ENCODE data around the gene PCNX2. TPM values are rescaled to one million over a fixed set of nuclear protein-coding genes. Genes with fewer than 3 reads are reported as not detected.

Gene PCNX2
- total RNA-seq, 1 donor from 2014 or later, result 11.3 TPM

DNA sequence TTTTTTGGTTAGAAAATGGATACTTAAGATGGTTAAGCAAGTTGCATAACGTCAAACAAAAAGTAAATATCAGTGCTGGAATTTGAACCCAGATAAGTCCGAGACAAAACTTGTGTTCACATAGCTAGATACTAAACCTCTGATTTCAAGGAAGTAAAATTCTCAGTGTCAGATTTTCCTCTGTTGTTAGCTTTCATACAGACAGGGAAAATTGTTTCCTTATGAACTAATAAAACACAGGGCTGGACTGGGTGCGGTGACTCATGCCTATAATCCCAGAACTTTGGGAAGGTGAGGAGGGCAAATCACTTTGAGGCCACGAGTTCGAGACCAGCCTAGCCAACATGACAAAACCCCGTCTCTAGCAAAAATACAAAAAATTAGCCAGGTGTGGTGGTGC is 51.3 kb downstream of the PCNX2 start:
- Histone ChIP-seq H3K27ac (no peak overlapping the region), H3K27me3 (ENCODE audit: low read depth) (no peaks in the 10 kb centered on the region), H3K36me3 (no peaks in the 10 kb centered on the region), H3K4me3 (no peak overlapping the region), H3K9me3 (no peaks in the 10 kb centered on the region), H3K4me1 (peaks cover 23% of the 10 kb centered on the region)
- DNase-seq (no peak), ATAC-seq (no peak)
- TF ChIP-seq, protein P1, sequence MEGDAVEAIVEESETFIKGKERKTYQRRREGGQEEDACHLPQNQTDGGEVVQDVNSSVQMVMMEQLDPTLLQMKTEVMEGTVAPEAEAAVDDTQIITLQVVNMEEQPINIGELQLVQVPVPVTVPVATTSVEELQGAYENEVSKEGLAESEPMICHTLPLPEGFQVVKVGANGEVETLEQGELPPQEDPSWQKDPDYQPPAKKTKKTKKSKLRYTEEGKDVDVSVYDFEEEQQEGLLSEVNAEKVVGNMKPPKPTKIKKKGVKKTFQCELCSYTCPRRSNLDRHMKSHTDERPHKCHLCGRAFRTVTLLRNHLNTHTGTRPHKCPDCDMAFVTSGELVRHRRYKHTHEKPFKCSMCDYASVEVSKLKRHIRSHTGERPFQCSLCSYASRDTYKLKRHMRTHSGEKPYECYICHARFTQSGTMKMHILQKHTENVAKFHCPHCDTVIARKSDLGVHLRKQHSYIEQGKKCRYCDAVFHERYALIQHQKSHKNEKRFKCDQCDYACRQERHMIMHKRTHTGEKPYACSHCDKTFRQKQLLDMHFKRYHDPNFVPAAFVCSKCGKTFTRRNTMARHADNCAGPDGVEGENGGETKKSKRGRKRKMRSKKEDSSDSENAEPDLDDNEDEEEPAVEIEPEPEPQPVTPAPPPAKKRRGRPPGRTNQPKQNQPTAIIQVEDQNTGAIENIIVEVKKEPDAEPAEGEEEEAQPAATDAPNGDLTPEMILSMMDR (IDR thresholded peaks at IDR 0.05), result no peak
- intact Hi-C loops (cut with DNase I), result no loop called here

DNA sequence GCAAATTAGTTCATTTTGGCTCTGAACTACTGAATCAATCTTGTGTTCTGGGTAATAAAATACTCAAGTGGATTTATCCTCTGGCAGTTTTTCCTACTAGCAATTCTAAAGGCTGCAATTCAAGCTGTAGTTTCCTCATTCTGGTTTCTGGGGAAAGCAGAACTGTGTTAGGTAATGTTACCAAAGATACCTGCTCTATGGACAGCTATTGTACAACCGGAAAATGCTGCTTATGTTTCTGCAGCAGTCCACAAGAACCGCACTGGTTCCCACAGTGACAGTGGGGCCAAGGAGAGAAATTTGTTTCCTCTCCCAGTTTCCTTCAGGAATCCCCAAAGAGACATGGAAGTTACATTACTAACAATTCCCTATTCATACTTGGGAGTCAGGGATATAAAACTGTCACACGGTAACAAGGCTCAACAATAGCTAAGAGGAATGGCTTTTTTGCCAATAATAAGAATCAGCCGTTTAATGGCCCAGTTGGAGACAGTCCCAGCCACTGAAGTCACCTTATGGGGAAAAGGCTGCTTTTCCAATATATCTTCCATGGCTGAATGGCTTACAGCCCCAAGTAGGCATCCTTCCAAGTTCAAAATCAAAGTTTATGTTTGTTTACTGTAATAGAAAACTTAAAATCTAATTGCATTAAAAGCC is 52.6 kb downstream of the PCNX2 start:
- intact Hi-C loops (cut with DNase I), result no loop called here
- ATAC-seq, result peak; percentile 33 to 66

DNA sequence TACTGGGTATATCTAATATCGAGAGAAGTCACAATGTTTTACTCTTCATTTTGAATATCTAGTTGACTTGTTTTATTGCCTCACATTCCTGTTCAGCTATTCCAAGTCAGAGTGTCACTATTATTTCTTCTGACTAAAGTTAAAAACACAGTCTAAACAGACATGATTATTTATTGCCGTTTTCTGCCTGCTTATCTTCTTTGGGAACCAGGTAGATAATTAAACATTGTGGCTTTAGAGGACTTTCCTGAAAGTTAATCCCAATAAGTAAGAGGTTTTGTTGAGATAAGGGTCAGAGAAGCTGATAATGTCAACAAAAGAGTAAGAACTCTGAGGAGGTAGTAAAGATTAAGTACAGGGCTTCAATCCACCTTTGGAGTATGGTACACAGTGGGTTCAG is 53.8 kb downstream of the PCNX2 start:
- intact Hi-C loops (cut with DNase I), result no loop called here
- H3K27ac ChIP-seq, result no peak overlapping the region
- no peaks in the 10 kb centered on the region for H3K27me3 ChIP-seq (ENCODE audit: low read depth)
- no peaks in the 10 kb centered on the region for H3K9me3 ChIP-seq
- no peaks in the 10 kb centered on the region for H3K36me3 ChIP-seq
- TF ChIP-seq, protein P1 (IDR thresholded peaks at IDR 0.05), result no peak
- peaks cover 23% of the 10 kb centered on the region for H3K4me1 ChIP-seq
- ATAC-seq (no peak), DNase-seq (no peak)
- no peak overlapping the region for H3K4me3 ChIP-seq

More for the DNA sequence above, 52.6 kb downstream of the PCNX2 start:
- Histone ChIP-seq H3K9me3 (no peaks in the 10 kb centered on the region), H3K27ac (no peak overlapping the region), H3K27me3 (ENCODE audit: low read depth) (no peaks in the 10 kb centered on the region), H3K4me3 (no peak overlapping the region), H3K4me1 (peaks cover 23% of the 10 kb centered on the region), H3K36me3 (no peaks in the 10 kb centered on the region)
- DNase-seq, result no peak
- TF ChIP-seq, protein P1 (IDR thresholded peaks at IDR 0.05), result no peak

DNA sequence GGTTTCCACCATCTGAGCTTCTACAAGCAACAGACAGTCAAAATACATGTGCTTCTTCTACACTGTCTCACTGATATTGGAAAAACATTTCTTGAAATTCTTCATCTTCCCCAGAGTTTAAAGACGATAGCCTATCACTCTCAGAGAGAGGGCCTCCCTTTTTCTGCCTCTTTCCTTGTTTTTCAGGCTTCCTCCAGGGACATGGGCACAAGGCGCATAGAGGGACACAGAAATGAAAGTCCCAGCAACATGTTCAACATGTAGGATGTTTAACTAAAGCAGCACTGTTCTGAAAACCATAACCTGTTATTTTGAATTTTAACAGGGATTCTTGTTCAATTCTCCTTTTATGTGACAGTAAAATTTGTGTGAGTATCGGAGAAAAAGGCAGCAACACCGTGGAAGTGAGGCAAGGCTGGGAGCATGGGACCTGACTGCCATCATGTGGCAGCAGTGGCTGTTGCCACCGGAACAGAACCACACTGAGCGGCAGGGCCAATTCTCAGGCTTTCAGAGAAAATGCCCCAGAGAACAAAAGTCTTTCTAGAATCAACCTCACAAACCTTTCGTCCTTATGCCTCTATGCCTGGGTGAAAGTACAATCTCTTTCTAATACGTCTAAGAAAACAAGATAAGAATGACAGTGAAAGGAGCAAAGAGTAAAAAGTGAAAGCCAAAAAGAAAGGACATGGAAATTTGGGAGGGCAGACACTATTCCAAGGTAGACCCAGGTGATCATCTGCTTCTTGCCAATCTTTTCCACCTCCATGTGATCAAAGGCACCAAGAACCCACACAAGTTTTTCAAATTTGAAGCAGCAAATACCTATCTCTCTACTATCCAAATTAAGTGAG is 54.5 kb downstream of the PCNX2 start:
- intact Hi-C loops (cut with DNase I), result no loop called here
- Histone ChIP-seq H3K27ac (no peak overlapping the region), H3K4me1 (peaks cover 23% of the 10 kb centered on the region), H3K9me3 (no peaks in the 10 kb centered on the region), H3K4me3 (no peak overlapping the region), H3K36me3 (no peaks in the 10 kb centered on the region), H3K27me3 (ENCODE audit: low read depth) (no peaks in the 10 kb centered on the region)
- ATAC-seq (peak; percentile 89 to 90), DNase-seq (peak; percentile 71)
- TF ChIP-seq, protein P1 (IDR thresholded peaks at IDR 0.05), result peak; percentile 83

DNA sequence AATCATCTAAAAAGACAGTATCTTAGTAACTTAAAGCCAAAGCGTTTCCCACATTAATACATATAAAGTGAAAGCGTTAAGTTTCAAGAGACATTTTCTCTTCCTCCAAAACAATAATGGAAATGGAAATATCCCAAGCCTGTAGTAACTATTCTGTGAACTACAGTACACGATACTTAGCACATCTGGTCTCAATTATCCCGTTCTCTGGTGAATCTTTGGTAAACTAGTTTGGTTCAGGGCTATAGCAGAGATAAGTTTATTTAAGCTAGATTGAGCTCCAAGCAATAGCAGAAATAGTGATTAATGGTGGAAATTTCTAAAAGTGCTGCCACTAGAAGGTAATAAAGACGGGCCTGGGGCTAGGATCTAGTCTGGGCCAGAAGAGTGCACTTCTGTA is 55.2 kb downstream of the PCNX2 start:
- no peak overlapping the region for H3K27ac ChIP-seq
- ATAC-seq (no peak), DNase-seq (no peak)
- intact Hi-C loops (cut with DNase I), result no loop called here
- H3K9me3 ChIP-seq, result no peaks in the 10 kb centered on the region
- H3K4me3 ChIP-seq, result no peak overlapping the region
- H3K27me3 ChIP-seq (ENCODE audit: low read depth), result no peaks in the 10 kb centered on the region
- H3K36me3 ChIP-seq, result no peaks in the 10 kb centered on the region
- peaks cover 23% of the 10 kb centered on the region for H3K4me1 ChIP-seq
- TF ChIP-seq, protein P1 (IDR thresholded peaks at IDR 0.05), result no peak
